Hematopoietic multipotent progenitor cell treated with erythropoietin and hydrocortisone succinate and interleukin-3 and kit ligand, for 15 days (in vitro differentiated cells): ENCODE measurements around the gene PLA2G15.
A peak's percentile ranks its signal among the peaks of the same experiment; 100 is the strongest.

Experiments
- DNase-seq: peaks from one replicate; pipeline ENCODE4 v3.0.0-alpha.2; 2015; ENCODE audit warnings: low spot score

The PLA2G15 gene, protein sequence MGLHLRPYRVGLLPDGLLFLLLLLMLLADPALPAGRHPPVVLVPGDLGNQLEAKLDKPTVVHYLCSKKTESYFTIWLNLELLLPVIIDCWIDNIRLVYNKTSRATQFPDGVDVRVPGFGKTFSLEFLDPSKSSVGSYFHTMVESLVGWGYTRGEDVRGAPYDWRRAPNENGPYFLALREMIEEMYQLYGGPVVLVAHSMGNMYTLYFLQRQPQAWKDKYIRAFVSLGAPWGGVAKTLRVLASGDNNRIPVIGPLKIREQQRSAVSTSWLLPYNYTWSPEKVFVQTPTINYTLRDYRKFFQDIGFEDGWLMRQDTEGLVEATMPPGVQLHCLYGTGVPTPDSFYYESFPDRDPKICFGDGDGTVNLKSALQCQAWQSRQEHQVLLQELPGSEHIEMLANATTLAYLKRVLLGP

DNA sequence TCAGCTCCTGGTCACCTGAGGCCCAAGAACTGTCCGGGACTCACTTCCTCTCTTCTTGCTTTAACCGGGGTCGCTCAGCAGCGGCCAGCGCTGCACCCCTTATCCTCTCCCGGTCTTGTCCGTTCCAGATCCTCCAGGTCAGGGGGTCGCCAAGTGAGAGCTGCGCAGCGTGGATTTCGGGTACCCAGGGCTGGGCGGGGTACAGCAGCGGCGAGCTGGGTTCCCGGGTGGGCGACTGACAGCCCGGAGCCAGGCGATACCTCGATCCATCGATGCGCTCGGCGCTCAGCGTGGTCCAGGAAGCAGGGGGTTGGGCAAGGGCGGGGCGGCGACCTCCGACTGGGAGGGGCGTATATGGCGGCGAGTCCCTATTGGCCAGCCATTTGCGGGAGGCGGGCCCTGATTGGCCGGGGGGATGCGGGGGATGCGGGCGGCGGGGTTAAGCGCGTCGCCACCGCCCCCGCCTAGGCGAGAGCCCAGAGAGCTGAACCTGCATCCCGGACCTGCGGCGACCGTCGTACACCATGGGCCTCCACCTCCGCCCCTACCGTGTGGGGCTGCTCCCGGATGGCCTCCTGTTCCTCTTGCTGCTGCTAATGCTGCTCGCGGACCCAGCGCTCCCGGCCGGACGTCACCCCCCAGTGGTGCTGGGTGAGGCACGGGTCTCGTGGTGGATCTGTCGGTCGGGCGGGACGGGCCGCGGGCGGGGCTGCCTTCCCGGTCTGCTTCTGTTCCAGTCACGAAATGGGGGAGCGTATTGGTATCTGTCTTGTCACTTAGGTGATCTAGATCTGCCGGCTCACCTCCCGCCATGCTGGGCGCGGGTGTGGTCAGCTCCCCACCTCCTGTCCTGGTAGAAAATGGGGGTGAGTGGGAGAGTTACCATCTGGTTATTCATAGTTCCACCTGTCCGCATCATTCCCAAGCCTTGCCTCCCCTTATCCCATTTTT is at the start of gene PLA2G15:
Gene PLA2G15 (plus strand): TSS at position 471 of the 951 bp plus-strand sequence. CDS start 54 bp downstream, at position 525.
- peak; percentile 88 for DNase-seq

DNA sequence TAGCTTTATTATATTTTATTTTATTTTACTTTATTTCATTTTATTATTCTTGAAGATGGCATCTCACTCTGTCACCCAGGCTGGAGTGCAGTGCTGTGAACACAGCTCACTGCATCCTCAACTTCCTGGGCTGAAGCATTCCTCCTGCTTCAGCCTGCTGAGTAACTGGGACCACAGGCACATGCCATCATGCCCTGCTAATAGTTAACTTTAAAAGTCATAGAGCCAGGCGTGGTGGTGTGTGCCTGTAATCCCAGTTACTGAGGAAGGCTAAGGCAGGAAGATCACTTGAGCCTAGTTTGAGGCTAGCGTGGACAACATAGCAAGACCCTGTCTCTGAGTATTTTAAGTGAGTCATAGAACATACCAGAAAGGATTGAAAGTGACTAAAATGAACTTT is 47.9 kb upstream of the PLA2G15 start:
- no peak for DNase-seq

DNA sequence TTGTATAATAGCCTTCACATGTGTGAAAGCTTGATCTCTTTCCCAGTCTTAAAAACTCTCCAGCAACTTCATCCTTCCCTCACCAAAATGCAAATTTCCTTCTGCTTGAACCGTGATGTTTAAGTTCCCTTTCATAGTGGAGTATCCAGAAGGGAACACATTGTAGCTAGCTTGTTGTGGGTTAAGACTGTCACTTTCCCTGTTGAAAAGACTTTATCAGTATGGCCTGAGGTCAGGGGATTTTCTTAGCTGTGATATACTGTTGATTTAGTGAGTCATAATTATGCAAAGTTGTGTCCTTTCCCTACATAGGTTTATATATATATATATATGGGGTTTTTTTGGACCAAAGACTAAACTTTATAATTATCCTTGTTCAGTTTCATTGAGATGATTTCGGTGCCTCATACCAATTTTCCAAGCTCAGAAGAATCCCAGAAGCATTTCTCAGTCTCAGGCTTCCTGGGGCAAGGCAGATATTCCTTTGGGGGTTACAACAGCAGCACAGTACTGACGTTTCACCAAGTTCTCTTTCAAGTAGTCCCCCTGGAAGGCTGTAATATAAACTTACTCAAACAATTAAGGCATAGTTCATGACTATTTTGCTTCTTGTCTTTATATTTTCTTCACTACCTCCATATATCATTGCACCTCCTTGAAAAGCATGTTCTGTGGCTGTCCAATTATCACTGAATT is 44.9 kb upstream of the PLA2G15 start:
- no peak for DNase-seq

DNA sequence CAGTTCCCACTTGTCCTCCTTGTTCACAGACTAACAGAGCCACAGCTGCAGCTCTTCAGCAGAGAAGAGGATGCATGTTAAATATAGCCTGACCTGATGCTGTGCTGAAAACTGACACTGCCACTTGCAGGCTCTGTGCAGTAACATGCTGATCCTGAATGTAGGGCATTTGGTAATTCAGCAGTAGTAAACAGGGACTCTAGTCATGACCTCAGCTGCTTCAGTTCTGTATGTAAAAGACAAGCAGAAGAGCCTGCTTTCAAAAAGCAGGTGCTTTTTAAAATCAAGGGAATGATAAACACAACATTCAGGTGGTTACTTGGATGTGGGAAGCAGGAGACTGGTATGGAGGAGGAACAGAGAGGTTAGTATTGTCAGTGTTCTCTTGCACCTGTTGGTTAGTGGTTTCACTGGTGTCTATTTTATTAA is 43.1 kb upstream of the PLA2G15 start:
- DNase-seq: no peak

DNA sequence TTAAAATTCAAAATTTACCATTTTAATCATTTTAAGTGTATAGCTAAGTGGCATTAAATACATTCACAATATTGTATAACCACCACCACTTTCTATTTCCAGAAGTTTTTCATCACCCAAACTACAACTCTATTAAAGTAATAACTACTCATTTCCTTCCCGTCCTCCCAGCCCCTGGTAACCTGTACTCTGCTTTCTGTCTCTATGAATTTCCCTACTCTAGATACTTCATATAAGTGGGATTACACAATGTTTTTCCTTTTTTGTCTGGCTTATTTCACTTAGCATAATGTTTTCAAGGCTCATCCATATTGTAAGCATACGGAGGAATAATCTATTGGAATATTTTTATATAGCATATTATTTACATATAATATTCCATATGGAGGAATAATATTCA is 38.9 kb upstream of the PLA2G15 start:
- DNase-seq: no peak

DNA sequence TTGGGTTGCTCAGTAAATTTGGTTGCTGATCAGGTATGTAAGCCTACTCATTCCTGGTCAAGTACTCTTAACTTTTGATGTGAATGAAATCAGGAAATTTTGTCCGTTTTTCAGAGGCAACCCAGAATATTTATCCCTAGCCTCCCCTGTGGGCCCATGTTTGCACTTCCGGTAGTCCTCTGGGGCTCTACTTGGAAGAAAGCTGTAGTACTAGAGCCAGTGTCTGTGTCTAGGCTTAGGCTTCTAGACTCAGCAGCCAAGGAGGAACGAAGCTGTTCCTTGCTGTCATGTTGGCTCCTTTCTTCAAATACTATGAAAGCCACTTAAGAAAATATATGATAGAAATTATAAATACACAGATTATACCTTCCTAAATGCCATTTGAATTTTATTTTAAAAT is 30.4 kb upstream of the PLA2G15 start:
- DNase-seq: no peak

DNA sequence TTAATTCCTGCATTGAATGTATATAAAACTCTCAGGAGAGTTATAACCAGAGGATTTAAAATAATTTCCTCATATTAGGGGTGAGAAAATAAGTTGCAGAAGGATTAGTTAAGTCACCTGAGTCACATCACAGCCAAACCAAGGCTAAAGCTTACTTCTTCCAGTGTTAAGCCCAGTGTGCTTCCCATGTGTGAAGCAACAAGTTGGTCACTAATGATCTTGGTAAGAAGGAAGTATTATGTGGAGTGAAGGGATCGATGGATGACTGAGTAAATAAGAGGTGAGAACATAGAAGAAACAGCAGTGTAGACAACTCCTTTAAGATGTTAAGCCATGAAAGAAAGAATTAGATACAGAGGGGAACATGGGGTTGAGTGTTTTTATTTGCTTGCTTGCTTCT is 29.9 kb upstream of the PLA2G15 start:
- DNase-seq: no peak

DNA sequence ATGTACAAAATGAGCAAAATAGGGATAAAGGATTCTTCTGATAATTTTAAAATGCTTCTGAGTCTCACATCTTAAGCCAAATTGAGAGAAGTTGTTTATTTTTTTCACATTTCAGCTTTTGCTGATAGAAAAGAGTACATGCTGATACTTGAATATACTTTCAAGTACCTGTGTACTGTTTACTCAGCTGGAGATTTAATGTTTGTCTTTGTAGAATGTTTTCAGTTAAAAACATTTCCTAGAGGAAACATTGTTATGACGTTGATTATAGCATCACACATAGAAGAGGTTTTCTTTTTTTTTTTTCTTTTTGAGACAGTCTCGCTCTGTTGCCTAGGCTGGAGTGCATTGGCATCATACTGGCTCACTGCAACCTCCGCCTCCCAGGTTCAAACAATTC is 28.9 kb upstream of the PLA2G15 start:
- no peak for DNase-seq

DNA sequence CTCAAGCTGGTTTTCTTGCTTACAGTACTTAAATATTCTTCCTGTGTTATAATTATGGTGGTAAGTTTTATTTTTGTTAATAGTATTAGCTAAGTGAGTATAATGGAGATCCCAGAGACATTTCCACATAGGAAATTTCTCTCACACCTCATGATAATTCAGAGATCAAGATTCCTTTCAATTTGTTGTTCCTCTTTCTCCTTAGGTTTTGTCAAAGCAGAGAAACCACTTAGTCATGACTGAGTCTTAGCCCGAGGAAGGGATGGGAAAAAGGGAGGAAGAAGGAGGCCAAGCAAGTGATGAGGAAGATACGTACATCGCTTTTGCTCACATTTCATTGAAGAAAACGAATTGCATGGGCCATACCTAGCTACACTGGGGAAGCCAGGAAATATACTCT is 27.7 kb upstream of the PLA2G15 start:
- DNase-seq: no peak

DNA sequence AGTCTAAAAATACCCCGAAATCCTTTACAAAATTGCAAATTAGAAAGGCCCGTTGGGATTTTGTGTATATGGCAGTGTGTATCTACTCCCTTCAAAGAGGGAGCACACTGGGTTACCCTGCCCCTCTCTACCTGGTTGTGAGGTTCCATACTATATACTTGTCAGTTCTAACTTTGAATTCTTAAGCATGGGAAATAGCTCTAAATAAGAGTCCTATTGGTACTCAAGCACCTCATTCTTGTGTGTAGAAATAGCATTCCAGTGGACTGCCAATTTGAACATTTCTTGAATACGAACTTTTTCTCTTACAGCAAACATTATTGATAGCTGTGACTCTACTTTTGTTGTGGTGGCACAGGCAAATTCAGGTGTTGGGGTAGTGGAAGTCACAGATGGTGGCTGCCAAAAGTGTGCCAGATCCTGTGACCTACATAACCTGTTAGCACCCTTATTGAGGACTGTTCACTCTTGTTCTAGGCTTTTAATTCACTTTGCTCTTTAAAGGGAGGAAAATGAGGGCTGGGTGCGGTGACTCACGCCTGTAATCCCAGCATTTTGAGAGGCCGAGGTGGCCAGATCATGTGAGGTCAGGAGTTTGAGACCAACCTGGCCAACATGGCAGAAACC is 25.3 kb upstream of the PLA2G15 start:
- no peak for DNase-seq

DNA sequence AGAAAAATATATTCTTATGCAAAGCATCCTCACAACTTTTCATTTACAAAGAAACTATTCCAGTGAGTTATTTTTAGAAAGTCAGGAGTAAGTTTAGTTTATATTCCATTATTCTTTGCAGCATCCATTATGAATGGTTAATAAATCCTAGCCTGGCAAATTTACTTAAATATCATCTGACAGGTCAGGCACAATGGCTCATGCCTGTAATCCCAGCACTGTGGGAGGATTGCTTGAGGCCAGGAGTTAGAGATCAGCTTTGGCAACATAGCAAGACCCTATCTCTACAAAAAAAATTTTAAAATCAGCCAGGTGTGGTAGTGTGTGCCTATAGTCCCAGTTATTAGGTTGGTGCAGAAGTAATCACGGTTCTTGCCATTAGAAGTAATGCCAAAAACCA is 22.1 kb upstream of the PLA2G15 start:
- DNase-seq: no peak

DNA sequence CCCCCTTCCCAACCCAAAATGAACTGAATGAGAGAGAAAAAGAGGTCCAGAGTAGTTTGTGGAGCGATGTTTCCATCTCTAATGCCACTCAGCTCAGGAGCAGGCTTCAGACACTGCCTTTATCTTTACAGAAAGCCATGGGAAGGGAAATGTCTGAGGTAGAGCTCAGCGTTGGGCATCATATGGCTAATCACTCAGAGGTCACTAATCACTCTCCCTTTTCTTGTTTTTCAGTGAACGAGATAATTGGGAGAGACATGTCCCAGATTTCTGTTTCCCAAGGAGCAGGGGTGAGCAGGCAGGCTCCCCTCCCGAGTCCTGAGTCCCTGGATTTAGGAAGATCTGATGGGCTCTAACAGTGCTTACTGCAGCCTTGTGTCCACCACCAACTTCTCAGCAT is 19.1 kb upstream of the PLA2G15 start:
- DNase-seq: no peak

DNA sequence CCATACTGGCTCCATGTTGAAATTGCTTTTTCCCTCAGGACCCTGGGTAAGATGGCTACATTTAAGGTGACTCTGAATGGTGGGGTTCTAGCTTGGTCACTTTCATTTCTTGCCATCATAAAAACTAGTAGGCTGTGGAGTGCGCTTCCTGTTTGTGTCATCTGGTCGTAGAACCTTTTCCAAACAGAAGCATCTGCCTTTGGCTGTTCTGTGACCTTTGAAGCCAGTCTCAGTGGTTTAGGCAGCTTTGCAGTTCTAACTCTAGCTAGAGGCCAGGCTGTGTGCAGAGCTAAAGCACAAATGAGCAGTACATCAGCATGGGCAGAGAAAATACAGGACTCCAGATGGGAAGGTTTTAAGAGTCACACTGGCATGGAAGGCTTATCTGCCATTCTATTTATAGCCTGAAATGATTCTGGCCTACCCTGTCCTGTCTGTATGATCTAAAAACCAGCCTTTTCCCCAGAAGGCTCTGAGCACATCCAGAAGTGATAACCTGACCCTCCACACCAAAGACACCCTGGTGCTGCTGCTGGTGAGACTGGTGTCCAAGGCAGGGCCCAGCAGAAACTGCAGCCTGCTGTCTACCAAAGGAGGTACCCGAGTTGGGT is 17.9 kb upstream of the PLA2G15 start:
- DNase-seq: no peak

DNA sequence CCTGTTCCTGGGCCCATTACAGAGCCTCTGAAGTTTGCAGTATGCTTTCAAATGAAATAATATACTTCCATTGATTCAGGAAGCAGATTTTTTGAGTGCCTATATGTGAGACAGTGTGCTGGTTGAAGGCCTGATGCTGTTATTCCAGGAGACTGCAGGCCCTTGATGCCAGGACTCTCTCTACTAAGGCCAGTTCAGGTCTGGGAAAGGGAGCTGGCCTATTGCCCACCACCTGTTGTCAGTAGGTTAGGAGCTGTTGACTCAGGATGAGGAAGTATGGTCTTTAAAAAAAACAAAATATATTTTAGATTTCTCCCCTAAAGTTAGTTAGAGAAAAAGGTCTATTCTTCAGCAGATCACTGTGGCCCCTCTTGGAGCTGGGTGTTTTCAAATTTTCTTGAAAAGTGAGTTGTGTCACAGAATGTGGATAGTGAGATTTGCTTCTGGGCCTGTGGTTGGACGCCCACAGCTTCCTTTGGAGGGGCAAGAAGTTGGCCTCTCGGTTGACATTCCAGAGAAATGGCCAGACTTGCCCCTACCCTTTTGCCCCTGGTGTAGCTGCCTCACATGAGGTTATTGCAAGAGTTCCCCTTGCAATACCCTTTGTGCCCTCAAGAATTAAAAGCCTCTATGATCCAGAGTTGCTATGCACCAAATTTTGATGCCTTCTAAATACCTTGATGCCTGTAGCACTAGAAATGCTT is 17.2 kb upstream of the PLA2G15 start:
- no peak for DNase-seq

DNA sequence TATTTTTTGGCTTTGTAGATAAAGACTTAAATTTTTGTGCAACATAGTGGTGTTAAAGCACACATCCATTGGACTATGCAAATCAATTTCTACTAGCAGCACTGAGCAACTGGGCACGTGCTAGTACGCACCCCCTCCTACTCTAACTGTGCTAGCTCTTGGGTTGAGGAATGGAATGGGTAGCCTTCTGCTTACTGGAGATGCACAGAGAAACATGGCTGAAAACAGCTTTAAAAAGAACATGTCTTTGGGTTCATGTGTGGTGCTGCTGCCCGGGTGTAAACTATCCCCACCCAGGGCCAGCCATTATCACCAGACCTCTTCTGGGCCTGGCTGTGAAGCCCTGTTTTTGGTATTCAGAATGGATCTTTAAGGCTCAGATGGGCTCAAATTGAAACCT is 16.5 kb upstream of the PLA2G15 start:
- DNase-seq: peak; percentile 26

DNA sequence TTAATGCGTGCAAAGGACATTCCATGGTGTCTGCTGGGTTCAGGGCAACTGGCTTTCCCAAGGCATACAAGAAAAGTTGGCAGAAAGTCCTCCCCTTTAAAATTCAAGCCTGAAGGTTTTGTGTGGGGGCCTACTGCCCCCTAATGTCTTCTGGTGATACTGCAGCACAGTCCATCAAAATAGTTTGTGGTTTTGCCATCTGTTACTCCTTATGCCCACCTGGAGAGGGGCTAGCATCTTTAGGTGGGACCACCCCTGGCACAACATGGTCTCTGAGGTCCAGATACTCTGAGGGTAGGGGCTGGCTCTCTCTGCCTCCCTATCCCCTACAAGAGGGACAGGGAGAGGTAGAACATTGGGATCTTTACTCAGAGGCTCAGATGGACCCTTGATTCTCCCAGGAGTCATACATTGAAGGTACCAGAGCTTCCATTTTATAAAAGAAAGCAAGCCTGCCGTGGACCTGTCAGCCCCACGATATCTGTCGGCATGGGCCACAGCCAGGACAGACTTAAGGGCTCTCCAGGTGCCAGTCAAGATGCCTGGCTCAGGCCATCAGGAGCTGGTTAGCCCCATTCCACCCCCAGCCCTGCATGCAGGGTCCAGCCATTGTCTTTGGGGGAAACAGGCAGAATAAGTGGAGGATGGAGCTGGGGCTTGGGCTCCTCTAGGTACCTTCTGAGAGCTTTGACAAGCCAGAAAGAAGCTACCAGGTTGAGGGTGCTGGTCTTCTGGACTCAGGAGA is 15.6 kb upstream of the PLA2G15 start:
- peak; percentile 78 for DNase-seq

DNA sequence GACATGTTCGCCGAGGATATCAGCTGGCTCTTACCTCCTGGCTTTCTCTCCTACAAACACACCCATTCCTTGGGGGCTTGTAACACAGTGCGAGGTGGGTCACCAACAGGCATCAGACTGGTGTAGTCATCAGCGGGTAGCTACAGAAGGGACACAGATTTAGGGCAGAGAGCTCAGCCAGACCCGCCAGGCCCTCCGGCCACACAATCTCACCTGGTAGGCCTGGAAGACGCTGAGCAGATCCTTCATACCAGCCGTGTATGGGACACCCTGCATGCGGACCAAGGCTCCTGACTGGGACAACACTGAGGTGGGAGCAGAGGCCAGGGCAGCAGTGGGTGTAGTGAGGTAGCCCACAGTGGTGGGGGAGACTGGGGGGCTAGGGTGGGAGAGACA is 15.0 kb upstream of the PLA2G15 start:
- DNase-seq: no peak

DNA sequence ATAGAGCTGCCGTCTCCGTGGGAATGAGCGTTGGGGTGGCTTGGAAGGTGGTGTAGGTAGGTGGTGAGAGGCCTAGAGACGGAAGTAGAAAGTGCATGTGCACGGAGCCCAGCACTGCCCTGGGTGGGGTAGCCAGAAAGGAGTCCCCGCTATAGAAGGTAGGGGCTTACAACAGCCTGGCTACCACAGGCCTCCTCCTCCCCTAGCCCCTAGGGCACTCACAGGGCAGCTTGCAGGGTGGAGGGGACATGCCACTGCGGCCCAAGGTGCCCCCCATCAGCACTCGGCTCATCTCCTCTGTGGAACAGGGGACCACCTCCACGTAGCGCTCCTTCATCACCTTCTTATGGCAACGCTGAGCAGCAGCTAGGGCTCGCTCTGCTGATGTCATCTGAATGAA is 14.2 kb upstream of the PLA2G15 start:
- no peak for DNase-seq

DNA sequence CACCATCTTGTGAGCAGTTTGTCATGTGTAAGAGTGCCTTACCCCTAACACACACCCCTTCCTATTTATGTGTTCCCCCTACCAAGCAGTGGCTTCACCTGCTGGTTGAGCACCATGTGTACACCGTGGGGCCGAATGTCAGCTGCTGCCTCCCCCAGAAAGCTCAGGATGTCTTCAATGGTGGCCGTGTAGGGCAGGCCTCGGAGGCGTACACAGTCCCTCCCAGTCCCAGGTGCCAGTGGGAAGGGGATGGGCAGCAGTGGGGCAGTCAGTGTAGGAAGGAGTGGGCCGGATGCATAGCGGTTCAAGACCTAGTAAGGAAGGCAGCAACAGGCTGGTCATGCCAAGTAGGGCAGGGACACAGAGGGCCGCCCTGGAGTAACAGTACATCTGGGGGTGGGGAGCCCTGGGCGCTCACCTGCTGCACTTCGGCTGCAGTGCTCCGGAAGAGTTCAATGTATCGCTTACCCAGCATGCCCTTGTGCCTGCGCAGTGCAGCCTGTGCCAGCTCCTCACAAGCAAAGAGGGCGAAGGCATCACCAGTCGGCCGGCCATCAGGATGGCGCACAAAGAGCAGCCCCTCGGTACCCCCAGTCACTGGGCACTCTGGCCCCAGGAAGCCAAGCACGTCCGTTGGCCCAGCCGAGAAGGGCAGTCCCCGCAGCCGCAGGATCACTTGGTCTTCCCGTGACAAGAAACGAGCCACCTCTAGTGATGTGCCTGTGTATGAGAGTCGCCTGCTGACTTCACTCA is 13.6 kb upstream of the PLA2G15 start:
- DNase-seq: no peak
